Gastrocnemius medialis (tissue), 4 donors: ENCODE results near the gene NRG2. TPM values are rescaled to one million over a fixed set of nuclear protein-coding genes. Genes with fewer than 3 reads are reported as not detected.

ENCODE experiments used
- ATAC-seq, 2 donors: fragments of 150-250 bp; one replicate each; pipeline ENCODE4 v1.9.1; 2016
- DNase-seq, 2 donors: peaks; one replicate each; pipeline ENCODE4 v3.0.0-alpha.2; 2019
- H3K27ac ChIP-seq, 4 donors: fragments of 200-600 bp; sonication (generic); 1 replicate in 1 of 4; 2 replicates in 3 of 4; pipeline ENCODE4 v1.5.1; 2016 to 2018; ENCODE audit warnings: mild to moderate bottlenecking in 2 of 4, moderate library complexity in 1 of 4
- H3K27me3 ChIP-seq, 3 donors: fragments of 200-600 bp; sonication (generic) in 2 of 3; 1 replicate in 1 of 3; 2 replicates in 2 of 3; pipeline versions ENCODE4 v1.5.1 to v1.6.0; 2016 to 2019; ENCODE audit warnings: mild to moderate bottlenecking in 1 of 3, moderate library complexity in 1 of 3
- H3K36me3 ChIP-seq, 2 donors: fragments of 200-600 bp; sonication (generic) in 1 of 2; one replicate each; pipeline ENCODE4 v1.5.1; 2017 to 2018
- H3K4me1 ChIP-seq, 2 donors: fragments of 200-600 bp; sonication (generic) in 1 of 2; one replicate each; pipeline ENCODE4 v1.5.1; 2016 to 2017; ENCODE audit warnings: mild to moderate bottlenecking in 2 of 2
- H3K4me3 ChIP-seq, 4 donors: fragments of 200-600 bp; sonication (generic) in 3 of 4; 1 replicate in 1 of 4; 2 replicates in 3 of 4; pipeline ENCODE4 v1.5.1; 2016 to 2019; ENCODE audit warnings: mild to moderate bottlenecking in 2 of 4
- H3K9me3 ChIP-seq, 3 donors: fragments of 200-600 bp; sonication (generic) in 2 of 3; 1 replicate in 1 of 3; 2 replicates in 2 of 3; pipeline ENCODE4 v1.5.1; 2016 to 2019
- CTCF ChIP-seq, 5 experiments: fragments of 450-650 bp in 3 of 5; fragments of 200-600 bp in 2 of 5; sonication (generic) in 2 of 5; IDR thresholded peaks in 4 of 5; conservative IDR thresholded peaks in 1 of 5; 1 replicate in 4 of 5; 2 replicates in 1 of 5; pipeline ENCODE4 v1.5.1; 2016 to 2019; ENCODE audit warnings: antibody characterized with exemption in 5 of 5, mild to moderate bottlenecking in 3 of 5, moderate library complexity in 3 of 5
- POLR2A ChIP-seq, 2 donors: fragments of 450-650 bp; IDR thresholded peaks; one replicate each; pipeline ENCODE4 v1.6.1; 2017; ENCODE audit warnings: antibody characterized with exemption in 2 of 2, mild to moderate bottlenecking in 2 of 2, moderate library complexity in 2 of 2
- in situ Hi-C, 4 donors: fragments of 200-750 bp; cut with MboI; loops; one replicate each; pipeline versions ENCODE4 v1.15.0 to v1.8.0; 2017; ENCODE audit warnings: low sequenced_read_pairs in 4 of 4
- intact Hi-C: fragments of 100-400 bp; cut with DNase I; formaldehyde crosslinking; loops from one replicate; pipeline ENCODE4 v1.15.1; 2023; ENCODE audit warnings: low total_unique reads
- total RNA-seq, 4 donors: library from RNA; depleted of rRNA; stranded (reverse); fragments of >200 nt; gene quantifications; one replicate each; pipeline versions ENCODE4 v1.1.0 to v1.2.3, GENCODE V29; 2016

Gene NRG2
- total RNA-seq, 4 donors from 2014 or later, result 10.3 to 28.8 (median 20.0) TPM

- Histone ChIP-seq H3K4me3 (no peak overlapping the region), H3K9me3 (no peaks in the 10 kb centered on the region), H3K36me3 (no peaks in the 10 kb centered on the region), H3K4me1 (peaks cover 69 to 85% of the 10 kb centered on the region in 2 donors), H3K27me3 (no peaks in the 10 kb centered on the region), H3K27ac (peak overlapping the region; percentile 89 to 96 (median 94))
- peak; percentile 30 to 43 for ATAC-seq
- DNase-seq, result peak; percentile 10 to 47
- TF ChIP-seq CTCF (IDR thresholded peaks at IDR 0.05 in 4 of 5, conservative IDR thresholded peaks at IDR 0.05 in 1 of 5), result no peak
- no peak for TF ChIP-seq POLR2A (IDR thresholded peaks at IDR 0.05)
- intact Hi-C loops, result no loop called here
- in situ Hi-C loops, result no loop called here
These were observed 22.4 kb downstream of the NRG2 start for GRCh38 chr5:140020601-140021177.

- H3K9me3 ChIP-seq, result no peaks in the 10 kb centered on the region
- ATAC-seq (peak; percentile 25 to 60), DNase-seq (peak; percentile 28 to 57)
- H3K4me3 ChIP-seq, result peak overlapping the region in 2 of 4 donors; percentile 25 to 33
- intact Hi-C loops (loop anchor here (2.0 kb wide), 1 partner anchor 20 kb away; no protein-coding TSS in a partner anchor), in situ Hi-C loops (no loop called here)
- H3K4me1 ChIP-seq, result peaks cover 65 to 88% of the 10 kb centered on the region in 2 donors
- TF ChIP-seq POLR2A (IDR thresholded peaks at IDR 0.05), result peak in 1 of 2 donors; percentile 59
- no peak for TF ChIP-seq CTCF (IDR thresholded peaks at IDR 0.05 in 4 of 5, conservative IDR thresholded peaks at IDR 0.05 in 1 of 5)
- no peaks in the 10 kb centered on the region for H3K27me3 ChIP-seq
- H3K36me3 ChIP-seq, result no peaks in the 10 kb centered on the region
- peak overlapping the region; percentile 89 to 96 (median 94) for H3K27ac ChIP-seq
These were observed 24.0 kb downstream of the NRG2 start for GRCh38 chr5:140018920-140019644.

- Histone ChIP-seq H3K4me3 (peak overlapping the region in 3 of 4 donors; percentile 4 to 33 (median 25)), H3K4me1 (peaks cover 65 to 88% of the 10 kb centered on the region in 2 donors), H3K9me3 (no peaks in the 10 kb centered on the region), H3K36me3 (no peaks in the 10 kb centered on the region), H3K27me3 (no peaks in the 10 kb centered on the region), H3K27ac (peak overlapping the region; percentile 89 to 96 (median 94))
- TF ChIP-seq POLR2A (IDR thresholded peaks at IDR 0.05) (no peak), CTCF (IDR thresholded peaks at IDR 0.05 in 4 of 5, conservative IDR thresholded peaks at IDR 0.05 in 1 of 5) (no peak)
- in situ Hi-C loops (no loop called here), intact Hi-C loops (loop anchor here (2.0 kb wide), 1 partner anchor 20 kb away; no protein-coding TSS in a partner anchor)
- DNase-seq (peak; percentile 8 to 63), ATAC-seq (peak; percentile 11 to 33)
These were observed 24.6 kb downstream of the NRG2 start for GRCh38 chr5:140018517-140018916.

- TF ChIP-seq CTCF (IDR thresholded peaks at IDR 0.05 in 4 of 5, conservative IDR thresholded peaks at IDR 0.05 in 1 of 5) (no peak), POLR2A (IDR thresholded peaks at IDR 0.05) (peak in 1 of 2 donors; percentile 21)
- intact Hi-C loops (loop anchor here (2.0 kb wide), 1 partner anchor 21 kb away; no protein-coding TSS in a partner anchor), in situ Hi-C loops (no loop called here)
- Histone ChIP-seq H3K27ac (peak overlapping the region; percentile 89 to 96 (median 94)), H3K36me3 (no peaks in the 10 kb centered on the region), H3K9me3 (no peaks in the 10 kb centered on the region), H3K4me1 (peaks cover 65 to 83% of the 10 kb centered on the region in 2 donors), H3K27me3 (no peaks in the 10 kb centered on the region), H3K4me3 (peak overlapping the region in 3 of 4 donors; percentile 4 to 33 (median 25))
- DNase-seq, result peak; percentile 72 to 89
- ATAC-seq, result peak; percentile 80 to 81
These were observed 25.0 kb downstream of the NRG2 start for GRCh38 chr5:140018096-140018481.
